ENCODE results near the gene LYAR.
A peak's percentile ranks its signal among the peaks of the same experiment; 100 is the strongest.

DNA sequence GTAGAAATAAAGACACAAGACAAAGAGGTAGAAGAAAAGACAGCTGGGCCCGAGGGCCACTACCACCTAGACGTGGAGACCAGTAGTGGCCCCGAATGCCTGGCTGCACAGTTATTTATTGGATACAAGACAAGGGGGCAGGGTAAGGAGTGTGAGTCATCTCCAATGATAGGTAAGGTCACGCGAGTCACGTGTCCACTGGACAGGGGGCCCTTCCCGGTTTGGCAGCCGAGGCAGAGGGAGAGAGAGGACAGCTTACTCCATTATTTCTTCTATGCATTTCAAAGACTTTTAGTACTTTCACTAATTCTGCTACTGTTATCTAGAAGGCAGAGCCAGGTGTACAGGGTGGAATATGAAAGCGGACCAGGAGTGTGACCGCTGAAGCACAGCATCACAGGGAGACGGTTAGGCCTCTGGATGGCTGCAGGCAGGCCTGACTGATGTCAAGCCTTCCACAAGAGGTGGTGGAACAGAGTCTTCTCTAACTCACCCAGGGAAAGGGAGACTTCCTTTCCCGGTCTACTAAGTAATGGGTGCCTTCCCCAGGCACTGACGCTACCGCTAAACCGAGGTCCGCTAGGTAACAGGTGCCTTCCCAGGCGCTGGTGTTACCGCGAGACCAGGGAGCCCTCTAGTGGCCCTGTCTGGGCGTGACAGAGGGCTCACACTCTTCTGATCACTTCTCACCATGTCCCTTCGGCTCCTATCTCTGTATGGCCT, 45.0 kb upstream of the LYAR start:
- TF ChIP-seq, protein P1, sequence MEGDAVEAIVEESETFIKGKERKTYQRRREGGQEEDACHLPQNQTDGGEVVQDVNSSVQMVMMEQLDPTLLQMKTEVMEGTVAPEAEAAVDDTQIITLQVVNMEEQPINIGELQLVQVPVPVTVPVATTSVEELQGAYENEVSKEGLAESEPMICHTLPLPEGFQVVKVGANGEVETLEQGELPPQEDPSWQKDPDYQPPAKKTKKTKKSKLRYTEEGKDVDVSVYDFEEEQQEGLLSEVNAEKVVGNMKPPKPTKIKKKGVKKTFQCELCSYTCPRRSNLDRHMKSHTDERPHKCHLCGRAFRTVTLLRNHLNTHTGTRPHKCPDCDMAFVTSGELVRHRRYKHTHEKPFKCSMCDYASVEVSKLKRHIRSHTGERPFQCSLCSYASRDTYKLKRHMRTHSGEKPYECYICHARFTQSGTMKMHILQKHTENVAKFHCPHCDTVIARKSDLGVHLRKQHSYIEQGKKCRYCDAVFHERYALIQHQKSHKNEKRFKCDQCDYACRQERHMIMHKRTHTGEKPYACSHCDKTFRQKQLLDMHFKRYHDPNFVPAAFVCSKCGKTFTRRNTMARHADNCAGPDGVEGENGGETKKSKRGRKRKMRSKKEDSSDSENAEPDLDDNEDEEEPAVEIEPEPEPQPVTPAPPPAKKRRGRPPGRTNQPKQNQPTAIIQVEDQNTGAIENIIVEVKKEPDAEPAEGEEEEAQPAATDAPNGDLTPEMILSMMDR (conservative IDR thresholded peaks at IDR 0.05 in 1 of 2, IDR thresholded peaks at IDR 0.05 in 1 of 2; ENCODE audit: extremely low read depth in 1 of 2, insufficient read depth in 1 of 2, low read depth in 1 of 2, low read length in 2 of 2) = peak; percentile 70 to 88
- TF ChIP-seq EZH2 (IDR thresholded peaks at IDR 0.05; ENCODE audit: borderline replicate concordance, low read length) = no peak
